Heart left ventricle (tissue), 16 donors: Measurements from ENCODE around the gene CRIM1. TPM values are rescaled to one million over a fixed set of nuclear protein-coding genes. Genes with fewer than 3 reads are reported as not detected.

Source experiments
- ATAC-seq, 4 donors: fragments of 200-7000 bp; cut with Tn5 transposase; one replicate each; pipeline ENCODE4 v1.9.1; 2020 to 2022; ENCODE audit warnings: moderate library complexity in 4 of 4, mild to moderate bottlenecking in 3 of 4, moderate number of reproducible peaks in 1 of 4
- DNase-seq, 5 donors: peaks; one replicate each; pipeline ENCODE4 v3.0.0-alpha.2; 2020
- H3K27ac ChIP-seq, 12 donors: fragments of 200-600 bp; sonication (generic) in 4 of 12; one replicate each; pipeline versions ENCODE4 v1.5.0 to v1.8.0; 2016 to 2022; ENCODE audit warnings: mild to moderate bottlenecking in 2 of 12
- H3K27me3 ChIP-seq, 9 donors: fragments of 200-600 bp; sonication (generic) in 2 of 9; one replicate each; pipeline versions ENCODE4 v1.5.1 to v1.8.0; 2016 to 2022; ENCODE audit warnings: mild to moderate bottlenecking in 3 of 9
- H3K36me3 ChIP-seq, 9 donors: fragments of 200-600 bp; sonication (generic) in 2 of 9; one replicate each; pipeline versions ENCODE4 v1.5.0 to v1.8.0; 2018 to 2022; ENCODE audit warnings: mild to moderate bottlenecking in 2 of 9
- H3K4me1 ChIP-seq, 12 donors: fragments of 200-600 bp; sonication (generic) in 4 of 12; one replicate each; pipeline versions ENCODE4 v1.5.0 to v1.8.0; 2016 to 2022; ENCODE audit warnings: mild to moderate bottlenecking in 3 of 12
- H3K4me3 ChIP-seq, 12 donors: fragments of 200-600 bp; sonication (generic) in 4 of 12; one replicate each; pipeline versions ENCODE4 v1.5.0 to v1.8.0; 2017 to 2022; ENCODE audit warnings: mild to moderate bottlenecking in 9 of 12, moderate library complexity in 4 of 12
- H3K9me3 ChIP-seq, 12 donors: fragments of 200-600 bp; sonication (generic) in 4 of 12; one replicate each; pipeline versions ENCODE4 v1.5.0 to v1.8.0; 2016 to 2022; ENCODE audit warnings: mild to moderate bottlenecking in 1 of 12
- CTCF ChIP-seq, 12 donors: fragments of 200-600 bp; sonication (generic) in 4 of 12; IDR thresholded peaks; one replicate each; pipeline versions ENCODE4 v1.5.0 to v1.8.0; 2018 to 2022; ENCODE audit warnings: antibody characterized with exemption in 12 of 12, mild to moderate bottlenecking in 5 of 12
- POLR2A ChIP-seq, 2 donors: fragments of 450-650 bp; IDR thresholded peaks; one replicate each; pipeline ENCODE4 v1.6.1; 2017; ENCODE audit warnings: antibody characterized with exemption in 2 of 2, mild to moderate bottlenecking in 2 of 2, moderate library complexity in 2 of 2
- WGBS, 4 donors: extraction: QIAGEN DNeasy Blood & Tissue Kit in 2 of 4; methylation state at CpG; one replicate each; pipeline versions ENCODE4 v1.1.5 to v1.1.7; 2013 to 2018; 5-methylcytosine and 5-hydroxymethylcytosine counted together
- intact Hi-C, 10 donors: fragments of 100-400 bp; cut with DNase I; formaldehyde crosslinking; loops; one replicate each; pipeline versions ENCODE4 v1.11.1 to v1.14.2; 2022
- polyA plus RNA-seq, 2 donors: library from polyadenylated mRNA; stranded (reverse); fragments of 200-250 nt; gene quantifications; one replicate each; pipeline ENCODE4 v1.2.3, GENCODE V29; 2013
- total RNA-seq, 9 donors: library from RNA; depleted of rRNA in 2 of 9; stranded (reverse); fragments of >200 nt in 2 of 9; fragmentation: NEBNext Ultra II Directional in 3 of 9; extraction: Animal tissue kit (Norgen Biotek cat#: 25700) in 3 of 9; gene quantifications; one replicate each; pipeline versions ENCODE4 v1.1.0 to v1.2.4, GENCODE V29; 2016 to 2023
- donor health status: ischemic (EF 13 %, LVEDD 7.1; RV severe dilation, severe dysfunction).
- donor health status: healthy with polysubstance abuse.
- donor health status: DM: no; HTN: yes; CAD: no.
- donor health status: DM: no; HTN: no; CAD: no.
- donor health status: ischemic (EF 25% LVEDD 6.9; RV normal size, moderate dysfunction).
- donor health status: ischemic (EF 25% LVEDD 5.7; RV mildly dilated, moderate dysfunction).
- donor health status: healthy.
- donor health status: DM: yes; HTN: yes; CAD: no.
- donor health status: ischemic (EF 35%, LVEDD 5.7; RV mildly dilated, moderate dysfunction).
- donor health status: nonischemic (EF 11% LVEDD 7.7; RV severe dilation, severe dysfunction).
- donor health status: DM: yes; HTN: yes; CAD: no.
- donor health status: PGD.
- donor health status: ischemic (EF 29% LVEDD 5.4; RV normal size, mild dysfunction).
- donor health status: nonischemic (EF 23%, LVEDD 6.1; RV moderate dilation, normal function).

CRIM1 gene
- total and polyA plus RNA-seq, 11 donors = 14.7 to 120 (median 81.8) TPM

GRCh38 chr2:36570416-36570815 lies 214.8 kb downstream of the CRIM1 start:
- Histone ChIP-seq H3K4me3 (no peak overlapping the region), H3K4me1 (peaks cover 0 to 8% (median 0%) of the 10 kb centered on the region in 12 donors), H3K36me3 (peaks cover 0 to 66% (median 34%) of the 10 kb centered on the region in 9 donors), H3K27ac (no peak overlapping the region), H3K27me3 (no peaks in the 10 kb centered on the region), H3K9me3 (no peaks in the 10 kb centered on the region)
- intact Hi-C loops = no loop called here
- no peak for TF ChIP-seq CTCF (IDR thresholded peaks at IDR 0.05)
- TF ChIP-seq POLR2A (IDR thresholded peaks at IDR 0.05) = no peak
- ATAC-seq (no peak), DNase-seq (no peak)
- 87 to 94% (median 90%) methylated on average over 1 of the region's 1 CpG for WGBS, 4 donors

GRCh38 chr2:36572054-36572718 lies 216.6 kb downstream of the CRIM1 start:
- H3K4me3 ChIP-seq = no peak overlapping the region
- TF ChIP-seq CTCF (IDR thresholded peaks at IDR 0.05) (no peak), POLR2A (IDR thresholded peaks at IDR 0.05) (no peak)
- H3K9me3 ChIP-seq = no peaks in the 10 kb centered on the region
- intact Hi-C loops = no loop called here
- peaks cover 0 to 8% (median 0%) of the 10 kb centered on the region in 12 donors for H3K4me1 ChIP-seq
- DNase-seq = no peak
- WGBS, 4 donors = 67 to 89% (median 77%) methylated on average over 3 of the region's 3 CpGs
- no peak for ATAC-seq
- peaks cover 0 to 75% (median 42%) of the 10 kb centered on the region in 9 donors for H3K36me3 ChIP-seq
- H3K27me3 ChIP-seq = no peaks in the 10 kb centered on the region
- H3K27ac ChIP-seq = no peak overlapping the region

GRCh38 chr2:36572719-36573059 lies 217.1 kb downstream of the CRIM1 start:
- H3K27me3 ChIP-seq = no peaks in the 10 kb centered on the region
- H3K9me3 ChIP-seq = no peaks in the 10 kb centered on the region
- ATAC-seq = no peak
- H3K4me3 ChIP-seq = no peak overlapping the region
- intact Hi-C loops = no loop called here
- H3K4me1 ChIP-seq = peaks cover 0 to 8% (median 0%) of the 10 kb centered on the region in 12 donors
- peaks cover 0 to 79% (median 47%) of the 10 kb centered on the region in 9 donors for H3K36me3 ChIP-seq
- H3K27ac ChIP-seq = no peak overlapping the region
- no peak for DNase-seq
- WGBS, 4 donors = 83 to 89% (median 86%) methylated on average over 4 of the region's 4 CpGs
- TF ChIP-seq POLR2A (IDR thresholded peaks at IDR 0.05) = no peak
- no peak for TF ChIP-seq CTCF (IDR thresholded peaks at IDR 0.05)

GRCh38 chr2:36573165-36573564 lies 217.6 kb downstream of the CRIM1 start:
- H3K9me3 ChIP-seq = no peaks in the 10 kb centered on the region
- H3K27me3 ChIP-seq = no peaks in the 10 kb centered on the region
- DNase-seq (no peak), ATAC-seq (no peak)
- 91 to 100% (median 98%) methylated on average over 1 of the region's 1 CpG for WGBS, 4 donors
- H3K4me3 ChIP-seq = no peak overlapping the region
- H3K27ac ChIP-seq = no peak overlapping the region
- TF ChIP-seq POLR2A (IDR thresholded peaks at IDR 0.05) (no peak), CTCF (IDR thresholded peaks at IDR 0.05) (no peak)
- peaks cover 0 to 6% (median 0%) of the 10 kb centered on the region in 12 donors for H3K4me1 ChIP-seq
- intact Hi-C loops = no loop called here
- H3K36me3 ChIP-seq = peaks cover 0 to 83% (median 52%) of the 10 kb centered on the region in 9 donors
